Measurements from ENCODE around the gene DCLK1.

GRCh38 chr13:35920816-35921215, 210.4 kb downstream of the DCLK1 start:
- TF ChIP-seq CTCF (IDR thresholded peaks at IDR 0.05) (no peak), POLR2A (IDR thresholded peaks at IDR 0.05) (no peak)

All from vagina (tissue), 2 donors.